Measurements from ENCODE around the gene CCR3.

DNA sequence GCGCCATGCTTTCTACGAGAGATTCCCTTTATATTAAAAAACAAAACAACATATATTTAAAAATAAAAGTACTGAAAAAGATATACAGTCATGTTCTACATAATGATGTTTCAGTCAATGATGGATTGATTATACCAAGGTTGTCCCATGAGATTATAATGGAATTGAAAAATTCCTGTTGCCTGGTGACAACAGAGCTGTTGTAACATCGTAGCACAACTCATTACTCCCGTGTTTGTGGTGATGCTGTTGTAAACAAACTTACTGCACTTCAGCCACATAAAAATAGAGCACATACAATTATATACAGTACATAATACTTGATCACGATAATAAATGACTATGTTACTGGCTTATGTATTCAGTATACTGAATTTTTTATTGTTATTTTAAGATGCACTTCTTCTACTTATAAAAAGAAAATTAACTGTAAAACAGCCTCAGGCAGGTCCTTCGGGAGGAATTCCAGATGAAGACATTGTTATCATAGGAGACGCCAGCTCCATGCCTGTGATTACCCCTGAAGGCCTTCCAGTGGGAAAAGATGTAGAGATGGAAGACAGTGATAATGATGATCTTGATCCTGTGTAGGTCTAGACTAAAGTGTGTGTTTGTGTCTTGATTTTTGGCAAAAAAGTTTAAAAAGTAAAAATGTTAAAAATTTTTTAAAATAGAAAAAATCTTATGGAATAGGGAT, 45.9 kb upstream of the CCR3 start:
- TF ChIP-seq, protein P1, sequence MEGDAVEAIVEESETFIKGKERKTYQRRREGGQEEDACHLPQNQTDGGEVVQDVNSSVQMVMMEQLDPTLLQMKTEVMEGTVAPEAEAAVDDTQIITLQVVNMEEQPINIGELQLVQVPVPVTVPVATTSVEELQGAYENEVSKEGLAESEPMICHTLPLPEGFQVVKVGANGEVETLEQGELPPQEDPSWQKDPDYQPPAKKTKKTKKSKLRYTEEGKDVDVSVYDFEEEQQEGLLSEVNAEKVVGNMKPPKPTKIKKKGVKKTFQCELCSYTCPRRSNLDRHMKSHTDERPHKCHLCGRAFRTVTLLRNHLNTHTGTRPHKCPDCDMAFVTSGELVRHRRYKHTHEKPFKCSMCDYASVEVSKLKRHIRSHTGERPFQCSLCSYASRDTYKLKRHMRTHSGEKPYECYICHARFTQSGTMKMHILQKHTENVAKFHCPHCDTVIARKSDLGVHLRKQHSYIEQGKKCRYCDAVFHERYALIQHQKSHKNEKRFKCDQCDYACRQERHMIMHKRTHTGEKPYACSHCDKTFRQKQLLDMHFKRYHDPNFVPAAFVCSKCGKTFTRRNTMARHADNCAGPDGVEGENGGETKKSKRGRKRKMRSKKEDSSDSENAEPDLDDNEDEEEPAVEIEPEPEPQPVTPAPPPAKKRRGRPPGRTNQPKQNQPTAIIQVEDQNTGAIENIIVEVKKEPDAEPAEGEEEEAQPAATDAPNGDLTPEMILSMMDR (optimal IDR thresholded peaks at IDR 0.05 in 1 of 3, IDR thresholded peaks at IDR 0.05 in 1 of 3, conservative IDR thresholded peaks at IDR 0.05 in 1 of 3; ENCODE audit: extremely low read depth in 1 of 3, insufficient read depth in 2 of 3, low read length in 3 of 3): no peak
- no peak for TF ChIP-seq EZH2 (IDR thresholded peaks at IDR 0.05; ENCODE audit: low read length)
